K562 (cell line): Measurements from ENCODE around the gene H2BK1. TPM values are rescaled to one million over a fixed set of nuclear protein-coding genes. Genes with fewer than 3 reads are reported as not detected.

Source experiments
- ARID2 ChIP-seq: fragments of 450-650 bp; IDR thresholded peaks from 2 replicates; pipeline ENCODE4 v1.6.1; 2017; ENCODE audit warnings: antibody characterized with exemption, mild to moderate bottlenecking
- CXXC5 ChIP-seq: fragments of 250-450 bp; sonication (Bioruptor Pico); IDR thresholded peaks from 2 replicates; pipeline ENCODE4 v1.8.0; 2022; ENCODE audit warnings: inconsistent platforms, mild to moderate bottlenecking, moderate library complexity
- E2F6 ChIP-seq, 2 experiments: IDR thresholded peaks; 2 replicates each; pipeline ENCODE4 v1.6.1; 2011; ENCODE audit warnings: borderline replicate concordance in 1 of 2, control low read depth in 1 of 2, low read depth in 1 of 2, low read length in 1 of 2, mild to moderate bottlenecking in 1 of 2, mixed read lengths in 1 of 2, moderate library complexity in 1 of 2; ENCODE audit not compliant: insufficient read depth in 1 of 2, insufficient read length in 1 of 2, poor library complexity in 1 of 2, severe bottlenecking in 1 of 2; ENCODE audit errors: extremely low read depth in 1 of 2
- KLF13 ChIP-seq: fragments of 450-650 bp; IDR thresholded peaks from 2 replicates; pipeline ENCODE4 v1.6.1; 2016; ENCODE audit warnings: missing genetic modification characterization, low read depth, mild to moderate bottlenecking, missing compliant biosample characterization, moderate library complexity, borderline replicate concordance
- MBD2 ChIP-seq: sonication (generic); IDR thresholded peaks from 2 replicates; pipeline ENCODE4 v1.6.1; 2016; ENCODE audit warnings: low read depth, borderline replicate concordance
- MEF2A ChIP-seq: IDR thresholded peaks from 2 replicates; pipeline ENCODE4 v1.6.1; 2011; ENCODE audit warnings: low read depth, mild to moderate bottlenecking, low read length, moderate library complexity; ENCODE audit not compliant: control insufficient read depth
- PBX2 ChIP-seq, 2 experiments: IDR thresholded peaks in 1 of 2; conservative IDR thresholded peaks in 1 of 2; 2 replicates each; pipeline ENCODE4 v1.6.1; 2016; ENCODE audit warnings: low read depth in 2 of 2, mild to moderate bottlenecking in 1 of 2, missing compliant biosample characterization in 1 of 2, missing genetic modification characterization in 1 of 2, moderate library complexity in 1 of 2
- POLR2AphosphoS2 ChIP-seq: IDR thresholded peaks from 2 replicates; pipeline ENCODE4 v1.6.1; 2012; ENCODE audit warnings: low read length, improper control_type of control experiment
- RNF2 ChIP-seq: sonication (generic); IDR thresholded peaks from 2 replicates; pipeline ENCODE4 v1.6.1; 2016
- SPI1 ChIP-seq: IDR thresholded peaks from 2 replicates; pipeline ENCODE4 v1.6.1; 2011; ENCODE audit warnings: low read depth, low read length, control low read depth, borderline replicate concordance
- STAT5B ChIP-seq: fragments of 250-450 bp; sonication (Bioruptor Pico); IDR thresholded peaks from 2 replicates; pipeline ENCODE4 v1.8.0; 2021; ENCODE audit warnings: mild to moderate bottlenecking, inconsistent platforms
- TAF7 ChIP-seq: fragments of 450-650 bp; IDR thresholded peaks from 2 replicates; pipeline ENCODE4 v1.6.1; 2016; ENCODE audit warnings: missing genetic modification characterization, missing compliant biosample characterization
- ZBTB43 ChIP-seq: sonication (generic); formaldehyde crosslinking; IDR thresholded peaks from 2 replicates; pipeline ENCODE4 v1.8.0; 2023; ENCODE audit warnings: mild to moderate bottlenecking, missing genetic modification reagents
- ZNF133 ChIP-seq: fragments of 250-450 bp; sonication (Bioruptor Pico); IDR thresholded peaks from 2 replicates; pipeline ENCODE4 v1.4.0; 2020; ENCODE audit warnings: mild to moderate bottlenecking
- ZNF134 ChIP-seq: fragments of 250-450 bp; sonication (Bioruptor Pico); conservative IDR thresholded peaks from 2 replicates; pipeline ENCODE4 v1.4.0; 2020
- ZNF274 ChIP-seq: IDR thresholded peaks from 2 replicates; pipeline ENCODE4 v1.6.1; 2011; ENCODE audit warnings: low read depth, mild to moderate bottlenecking, low read length, moderate library complexity, borderline replicate concordance
- ZNF354B ChIP-seq: fragments of 250-450 bp; sonication (Bioruptor Pico); IDR thresholded peaks from 2 replicates; pipeline ENCODE4 v1.4.0; 2020
- ZNF518B ChIP-seq: fragments of 250-450 bp; sonication (Bioruptor Pico); IDR thresholded peaks from 2 replicates; pipeline ENCODE4 v1.5.0; 2021; ENCODE audit warnings: mild to moderate bottlenecking, moderate library complexity
- ZNF707 ChIP-seq: fragments of 250-450 bp; sonication (Bioruptor Pico); conservative IDR thresholded peaks from 2 replicates; pipeline ENCODE4 v1.8.0; 2022; ENCODE audit warnings: inconsistent platforms, mild to moderate bottlenecking, moderate library complexity
- ZNF830 ChIP-seq: fragments of 250-450 bp; sonication (Bioruptor Pico); IDR thresholded peaks from 2 replicates; pipeline ENCODE4 v1.5.0; 2021; ENCODE audit warnings: mild to moderate bottlenecking
- polyA plus RNA-seq, 8 experiments: library from polyadenylated mRNA; depleted of rRNA in 4 of 8; stranded (reverse) in 5 of 8; unstranded in 3 of 8; fragments of >200 nt; fragmentation: Nextera tagmentation in 2 of 8; fragmentation: Illumina TruSeq in 1 of 8; extraction: Ambion mirVana in 2 of 8; extraction: Trizol in 1 of 8; gene quantifications; 2 replicates each; pipeline versions ENCODE4 v1.2.1 to v1.2.3, GENCODE V29; 2011 to 2014; ENCODE audit warnings: inconsistent platforms in 1 of 8, missing spikeins in 1 of 8
- total RNA-seq, 7 experiments: library from RNA; depleted of rRNA in 6 of 7; stranded (reverse); fragments of >200 nt in 6 of 7; fragmentation: Illumina TruSeq in 2 of 7; extraction: Trizol in 2 of 7; gene quantifications; 2 replicates each; pipeline versions ENCODE4 v1.2.1 to v1.2.3, GENCODE V29; 2011 to 2021; ENCODE audit warnings: low replicate concordance in 1 of 7

H2BK1 gene
- total and polyA plus RNA-seq, 9 of the 15 experiments (the other 6 are each of a cell fraction or from before 2014, with no cell fraction given) = not detected

GRCh38 chr7:151248346-151249033, 38.2 kb upstream of the H2BK1 start, which contains the start of gene SMARCD3 (continued):
- no peak for TF ChIP-seq PBX2 (CRISPR knock-in tag; IDR thresholded peaks at IDR 0.05; ENCODE audit: low read depth)
- TF ChIP-seq PBX2 (tag; conservative IDR thresholded peaks at IDR 0.05; ENCODE audit: low read depth) = no peak
- peak; percentile 95 for TF ChIP-seq CXXC5 (CRISPR knock-in tag)
- peak; percentile 45; the same call in 1 of the 2 replicates for TF ChIP-seq RNF2
- TF ChIP-seq SPI1 = peak; percentile 54; the same call in 1 of the 2 replicates
- TF ChIP-seq POLR2AphosphoS2 = no peak
- no peak for TF ChIP-seq ZNF354B (CRISPR knock-in tag)
- no peak for TF ChIP-seq STAT5B
- TF ChIP-seq TAF7 (tag) = no peak
- TF ChIP-seq ZNF134 (CRISPR knock-in tag) = no peak
- TF ChIP-seq ZBTB43 (CRISPR knock-in tag) = no peak
- TF ChIP-seq MEF2A = peak; percentile 74
- TF ChIP-seq KLF13 (tag) = no peak
- no peak for TF ChIP-seq ZNF274
- no peak for TF ChIP-seq ZNF707 (CRISPR knock-in tag)
- TF ChIP-seq ZNF133 (CRISPR knock-in tag) = no peak
- TF ChIP-seq ARID2 = no peak
- peak in 1 of 2 experiments; percentile 73 for TF ChIP-seq E2F6 (IDR thresholded peaks at IDR 0.05; ENCODE audit: borderline replicate concordance in 1 of 2, extremely low read depth in 1 of 2, insufficient read depth in 1 of 2, insufficient read length in 1 of 2, low read depth in 1 of 2, low read length in 1 of 2, poor library complexity in 1 of 2, severe bottlenecking in 1 of 2)
- no peak for TF ChIP-seq MBD2
- no peak for TF ChIP-seq ZNF518B (CRISPR knock-in tag)
- no peak for TF ChIP-seq ZNF830 (CRISPR knock-in tag)
